A673 (cell line): Measurements from ENCODE around the gene LEO1.

Experiments
- CTCF ChIP-seq: fragments of 300-800, 200-600 bp; sonication (generic); conservative IDR thresholded peaks from 2 replicates; pipeline ENCODE4 v1.5.1; 2017; ENCODE audit warnings: low read depth, mild to moderate bottlenecking, antibody characterized with exemption, low read length, moderate library complexity, mixed read lengths
- EZH2 ChIP-seq: fragments of 200-600 bp; sonication (generic); IDR thresholded peaks from 2 replicates; pipeline ENCODE4 v1.6.1; 2017; ENCODE audit warnings: borderline replicate concordance, low read depth, mild to moderate bottlenecking, mixed read lengths, antibody characterized with exemption, low read length; ENCODE audit not compliant: poor library complexity, severe bottlenecking

GRCh38 chr15:51982770-51983103 lies 11.2 kb upstream of the LEO1 start:
- TF ChIP-seq CTCF, result no peak
- TF ChIP-seq EZH2, result no peak
